HCT116 (cell line): ENCODE data around the gene KATNAL1. TPM values are rescaled to one million over a fixed set of nuclear protein-coding genes. Genes with fewer than 3 reads are reported as not detected.

Experiments used
- ATAC-seq: fragments of 200-7000 bp; cut with Tn5 transposase; 2 replicates; pipeline ENCODE4 v1.9.1; 2020; ENCODE audit warnings: mild to moderate bottlenecking, moderate library complexity
- BruUV-seq: library from RNA; stranded (reverse); fragments of 400-500 nt; replicated peaks from 2 replicates; lab custom pipeline; 2021; lab: Mats Ljungman, UMichigan
- CTCF ChIA-PET: fragments of 300-600 bp; sonication (Branson Sonifier 250); formaldehyde crosslinking; loops from one replicate; lab custom pipeline; 2021; ENCODE audit warnings: antibody characterized with exemption; lab: Charles Lee
- POLR2A ChIA-PET: fragments of 300-600, 350-600 bp; sonication (Branson Sonifier 250); formaldehyde crosslinking; loops from one replicate; lab custom pipeline; 2021; ENCODE audit warnings: antibody characterized with exemption; lab: Charles Lee
- RAD21 ChIA-PET, 2 experiments: fragments of 300-600 bp; sonication (Branson Sonifier 250); formaldehyde crosslinking; loops; one replicate each; lab custom pipeline; 2023; ENCODE audit warnings: low total read pairs in 2 of 2; ENCODE audit not compliant: uncharacterized antibody in 2 of 2, unreplicated experiment in 2 of 2, low non-redundant PET in 1 of 2; lab: Charles Lee
- DNase-seq: peaks from one replicate; pipeline ENCODE4 v3.0.0-alpha.2; 2010; ENCODE audit warnings: low read depth, low spot score
- H2AFZ ChIP-seq: fragments of 200-600 bp; shearing (Covaris generic), sonication (generic); 2 replicates; pipeline ENCODE4 v1.6.1; 2017; ENCODE audit warnings: low read depth, mixed run types, mixed read lengths, antibody characterized with exemption, low read length; ENCODE audit not compliant: poor library complexity, severe bottlenecking
- H3K27ac ChIP-seq: 2 replicates; pipeline ENCODE4 v1.5.1; 2012; ENCODE audit warnings: low read depth, low read length
- H3K27me3 ChIP-seq: fragments of 200-600 bp; sonication (generic); 2 replicates; pipeline ENCODE4 v1.6.1; 2016; ENCODE audit warnings: mixed run types, low read length, mixed read lengths; ENCODE audit not compliant: insufficient read depth
- H3K36me3 ChIP-seq, 2 experiments: fragments of 200-500 bp in 1 of 2; fragments of 200-600 bp in 1 of 2; sonication (Bioruptor generic) in 1 of 2; sonication (generic) in 1 of 2; 2 replicates each; pipeline versions ENCODE4 v1.5.1 to v1.6.1; 2014 to 2016; ENCODE audit warnings: low read length in 2 of 2, inconsistent platforms in 1 of 2, mixed read lengths in 1 of 2, mixed run types in 1 of 2; ENCODE audit not compliant: insufficient read depth in 2 of 2, control insufficient read depth in 1 of 2
- H3K4me1 ChIP-seq, 2 experiments: fragments of 200-600 bp in 1 of 2; sonication (generic) in 1 of 2; 2 replicates each; pipeline versions ENCODE4 v1.5.1 to v1.6.1; 2012 to 2017; ENCODE audit warnings: low read length in 2 of 2, inconsistent platforms in 1 of 2, mild to moderate bottlenecking in 1 of 2, mixed read lengths in 1 of 2, mixed run types in 1 of 2, moderate library complexity in 1 of 2; ENCODE audit not compliant: insufficient read depth in 2 of 2, control insufficient read depth in 1 of 2
- H3K4me2 ChIP-seq: fragments of 200-600 bp; sonication (generic); 2 replicates; pipeline ENCODE4 v1.6.1; 2017; ENCODE audit warnings: mixed run types, low read length, mixed read lengths
- H3K4me3 ChIP-seq, 2 experiments: fragments of 200-600 bp in 1 of 2; sonication (generic) in 1 of 2; replicated peaks in 1 of 2; 2 replicates each; pipeline ENCODE4 v1.5.1; 2011 to 2016; ENCODE audit warnings: low read length in 2 of 2, control low read depth in 1 of 2, low read depth in 1 of 2, mild to moderate bottlenecking in 1 of 2, mixed read lengths in 1 of 2, mixed run types in 1 of 2
- H3K79me2 ChIP-seq: fragments of 200-600 bp; sonication (generic); 2 replicates; pipeline ENCODE4 v1.6.1; 2017; ENCODE audit warnings: mild to moderate bottlenecking, mixed run types, low read length, moderate library complexity, mixed read lengths; ENCODE audit not compliant: insufficient read depth
- H3K9ac ChIP-seq: fragments of 200-600 bp; sonication (generic); 2 replicates; pipeline ENCODE4 v1.6.1; 2016; ENCODE audit warnings: low read length, mixed read lengths
- H3K9me2 ChIP-seq: fragments of 200-600 bp; sonication (generic), shearing (Covaris generic); 2 replicates; pipeline ENCODE4 v1.6.1; 2017; ENCODE audit warnings: mixed run types, mild to moderate bottlenecking, moderate library complexity; ENCODE audit not compliant: insufficient read depth
- H3K9me3 ChIP-seq, 2 experiments: fragments of 200-500 bp in 1 of 2; fragments of 200-600 bp in 1 of 2; sonication (Bioruptor generic) in 1 of 2; sonication (generic) in 1 of 2; 2 replicates each; pipeline ENCODE4 v1.6.1; 2014 to 2017; ENCODE audit warnings: low read length in 2 of 2, mixed read lengths in 2 of 2, inconsistent platforms in 1 of 2, low read depth in 1 of 2, mild to moderate bottlenecking in 1 of 2, mixed run types in 1 of 2, moderate library complexity in 1 of 2; ENCODE audit not compliant: control insufficient read depth in 1 of 2, insufficient read depth in 1 of 2
- H4K20me1 ChIP-seq: fragments of 200-600 bp; sonication (generic), shearing (Covaris generic); 2 replicates; pipeline ENCODE4 v1.6.1; 2017; ENCODE audit warnings: mixed run types, mild to moderate bottlenecking, moderate library complexity; ENCODE audit not compliant: insufficient read depth
- ATF3 ChIP-seq: IDR thresholded peaks from 2 replicates; pipeline ENCODE4 v1.6.1; 2012
- ELF1 ChIP-seq: IDR thresholded peaks from 2 replicates; pipeline ENCODE4 v1.6.1; 2012; ENCODE audit warnings: low read depth, borderline replicate concordance
- FOSL1 ChIP-seq: IDR thresholded peaks from 2 replicates; pipeline ENCODE4 v1.6.1; 2012; ENCODE audit warnings: low read depth
- RAD21 ChIP-seq: IDR thresholded peaks from 2 replicates; pipeline ENCODE4 v1.6.1; 2012; ENCODE audit warnings: low read depth, mild to moderate bottlenecking
- SIN3A ChIP-seq: IDR thresholded peaks from 2 replicates; pipeline ENCODE4 v1.6.1; 2012; ENCODE audit warnings: low read depth
- intact Hi-C: fragments of 100-400 bp; cut with micrococcal nuclease; formaldehyde crosslinking; loops from 2 replicates; pipeline ENCODE4 v1.10.0; 2022
- total RNA-seq: library from RNA; stranded (reverse); gene quantifications from one replicate; pipeline ENCODE4 v1.2.1, GENCODE V29; 2021; ENCODE audit not compliant: unreplicated experiment
- TF ChIP-seq, protein P1 (sequence below), 3 experiments: fragments of 200-600 bp in 1 of 3; sonication (generic) in 1 of 3; IDR thresholded peaks in 2 of 3; conservative IDR thresholded peaks in 1 of 3; 2 replicates each; pipeline ENCODE4 v1.5.1; 2012 to 2017; ENCODE audit warnings: low read depth in 2 of 3, low read length in 2 of 3, antibody characterized with exemption in 1 of 3, borderline replicate concordance in 1 of 3, control low read depth in 1 of 3, mild to moderate bottlenecking in 1 of 3, mixed read lengths in 1 of 3, mixed run types in 1 of 3, moderate library complexity in 1 of 3; ENCODE audit not compliant: insufficient read depth in 1 of 3
- TF ChIP-seq, protein P2 (sequence below): IDR thresholded peaks from 2 replicates; pipeline ENCODE4 v1.6.1; 2012

Gene KATNAL1
- total RNA-seq, 1 experiment from 2014 or later = 17.3 TPM

- intact Hi-C loops = no loop called here
- no peaks in the 10 kb centered on the region for H3K36me3 ChIP-seq
- no peaks in the 10 kb centered on the region for H4K20me1 ChIP-seq
- no peak overlapping the region for H3K4me2 ChIP-seq
- H3K4me1 ChIP-seq = no peaks in the 10 kb centered on the region
- no peak overlapping the region for H3K4me3 ChIP-seq
- H3K9ac ChIP-seq = no peak overlapping the region
- H2AFZ ChIP-seq = no peak overlapping the region
- no TSS peak for BruUV-seq
- RAD21 ChIA-PET = no interaction called here
- no peaks in the 10 kb centered on the region for H3K9me3 ChIP-seq
- peak; percentile 45 for TF ChIP-seq RAD21
- TF ChIP-seq ATF3 = no peak
- no peak for TF ChIP-seq FOSL1
- TF ChIP-seq, protein P1, sequence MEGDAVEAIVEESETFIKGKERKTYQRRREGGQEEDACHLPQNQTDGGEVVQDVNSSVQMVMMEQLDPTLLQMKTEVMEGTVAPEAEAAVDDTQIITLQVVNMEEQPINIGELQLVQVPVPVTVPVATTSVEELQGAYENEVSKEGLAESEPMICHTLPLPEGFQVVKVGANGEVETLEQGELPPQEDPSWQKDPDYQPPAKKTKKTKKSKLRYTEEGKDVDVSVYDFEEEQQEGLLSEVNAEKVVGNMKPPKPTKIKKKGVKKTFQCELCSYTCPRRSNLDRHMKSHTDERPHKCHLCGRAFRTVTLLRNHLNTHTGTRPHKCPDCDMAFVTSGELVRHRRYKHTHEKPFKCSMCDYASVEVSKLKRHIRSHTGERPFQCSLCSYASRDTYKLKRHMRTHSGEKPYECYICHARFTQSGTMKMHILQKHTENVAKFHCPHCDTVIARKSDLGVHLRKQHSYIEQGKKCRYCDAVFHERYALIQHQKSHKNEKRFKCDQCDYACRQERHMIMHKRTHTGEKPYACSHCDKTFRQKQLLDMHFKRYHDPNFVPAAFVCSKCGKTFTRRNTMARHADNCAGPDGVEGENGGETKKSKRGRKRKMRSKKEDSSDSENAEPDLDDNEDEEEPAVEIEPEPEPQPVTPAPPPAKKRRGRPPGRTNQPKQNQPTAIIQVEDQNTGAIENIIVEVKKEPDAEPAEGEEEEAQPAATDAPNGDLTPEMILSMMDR (IDR thresholded peaks at IDR 0.05 in 2 of 3, conservative IDR thresholded peaks at IDR 0.05 in 1 of 3; ENCODE audit: borderline replicate concordance in 1 of 3, insufficient read depth in 1 of 3, low read depth in 2 of 3, low read length in 2 of 3) = 0 out of 6 replicates have a peak, but pooled peaks of 1 of the 3 experiments have one; percentile 11
- no peak for TF ChIP-seq ELF1
- no peak for TF ChIP-seq SIN3A
- TF ChIP-seq, protein P2, sequence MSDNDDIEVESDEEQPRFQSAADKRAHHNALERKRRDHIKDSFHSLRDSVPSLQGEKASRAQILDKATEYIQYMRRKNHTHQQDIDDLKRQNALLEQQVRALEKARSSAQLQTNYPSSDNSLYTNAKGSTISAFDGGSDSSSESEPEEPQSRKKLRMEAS = no peak
- H3K27ac ChIP-seq = no peak overlapping the region
- H3K9me2 ChIP-seq = no peaks in the 10 kb centered on the region
- CTCF ChIA-PET = interaction anchor here (1.0 kb wide), 1 partner anchor 26 kb away, joined by 4 read pairs; no protein-coding TSS in a partner anchor
- ATAC-seq (peak; percentile 67), DNase-seq (no peak)
- no peaks in the 10 kb centered on the region for H3K79me2 ChIP-seq
- POLR2A ChIA-PET = no interaction called here
- H3K27me3 ChIP-seq = no peaks in the 10 kb centered on the region
These were observed 148.4 kb downstream of the KATNAL1 start for GRCh38 chr13:30158774-30159445.
